B cell (primary cell): ENCODE results near the gene WDR19. TPM values are rescaled to one million over a fixed set of nuclear protein-coding genes. Genes with fewer than 3 reads are reported as not detected.

ENCODE experiments used
- ATAC-seq: fragments of 200-7000 bp; cut with Tn5 transposase; one replicate; pipeline ENCODE4 v1.10.0; 2021; ENCODE audit warnings: low read depth, mild to moderate bottlenecking, moderate number of reproducible peaks, moderate library complexity
- CTCF ChIA-PET: fragments of 350-600 bp; sonication (Branson Sonifier 250); formaldehyde crosslinking; loops from one replicate; lab custom pipeline; 2021; ENCODE audit warnings: antibody characterized with exemption, inconsistent platforms; lab: Charles Lee
- POLR2A ChIA-PET: fragments of 350-600 bp; sonication (Branson Sonifier 250); formaldehyde crosslinking; loops from one replicate; lab custom pipeline; 2021; ENCODE audit warnings: antibody characterized with exemption; lab: Charles Lee
- DNase-seq: peaks from one replicate; pipeline ENCODE4 v3.0.0; 2013
- H2AFZ ChIP-seq: 2 replicates; pipeline ENCODE4 v1.6.1; 2012; ENCODE audit warnings: mild to moderate bottlenecking, low read depth, low read length; ENCODE audit not compliant: insufficient read depth, poor library complexity, severe bottlenecking
- H3K27ac ChIP-seq, 2 donors: 1 replicate in 1 of 2; 2 replicates in 1 of 2; pipeline ENCODE4 v1.5.1; 2012 to 2013; ENCODE audit warnings: low read length in 2 of 2, mild to moderate bottlenecking in 2 of 2, moderate library complexity in 1 of 2
- H3K27me3 ChIP-seq, 4 experiments: fragments of 200-600 bp in 1 of 4; sonication (generic) in 1 of 4; replicated peaks in 1 of 4; 1 replicate in 2 of 4; 2 replicates in 2 of 4; pipeline versions ENCODE4 v1.6.1 to v1.7.0; 2013 to 2016; ENCODE audit warnings: low read length in 3 of 4, mild to moderate bottlenecking in 2 of 4, mixed read lengths in 1 of 4, moderate library complexity in 1 of 4; ENCODE audit not compliant: insufficient read depth in 4 of 4, control insufficient read depth in 3 of 4; ENCODE audit errors: control extremely low read depth in 1 of 4
- H3K36me3 ChIP-seq, 2 experiments: replicated peaks in 1 of 2; 1 replicate in 1 of 2; 2 replicates in 1 of 2; pipeline versions ENCODE4 v1.6.1 to v1.7.1; 2013; ENCODE audit warnings: low read length in 1 of 2; ENCODE audit not compliant: insufficient read depth in 2 of 2, control insufficient read depth in 1 of 2; ENCODE audit errors: control extremely low read depth in 1 of 2, extremely low read depth in 1 of 2
- H3K4me1 ChIP-seq, 2 donors: fragments of 200-600 bp in 1 of 2; sonication (generic) in 1 of 2; 1 replicate in 1 of 2; 2 replicates in 1 of 2; pipeline versions ENCODE4 v1.5.1 to v1.6.1; 2013 to 2017; ENCODE audit warnings: low read length in 2 of 2; ENCODE audit not compliant: control insufficient read depth in 2 of 2, insufficient read depth in 2 of 2
- H3K4me2 ChIP-seq: replicated peaks from 2 replicates; pipeline ENCODE3; 2012; ENCODE audit warnings: mild to moderate bottlenecking, low read depth, low read length; ENCODE audit not compliant: poor library complexity, severe bottlenecking
- H3K4me3 ChIP-seq, 5 experiments: fragments of 200-600 bp in 1 of 5; sonication (generic) in 1 of 5; 1 replicate in 3 of 5; 2 replicates in 2 of 5; pipeline versions ENCODE4 v1.5.1 to v1.7.0; 2011 to 2016; ENCODE audit warnings: low read length in 4 of 5, mild to moderate bottlenecking in 4 of 5, low read depth in 2 of 5, control low read depth in 1 of 5, moderate library complexity in 1 of 5; ENCODE audit not compliant: insufficient read depth in 1 of 5; ENCODE audit errors: control extremely low read depth in 1 of 5, extremely low read depth in 1 of 5
- H3K79me2 ChIP-seq: fragments of 200-600 bp; sonication (generic); one replicate; pipeline ENCODE4 v1.6.0; 2016; ENCODE audit warnings: low read length; ENCODE audit not compliant: control insufficient read depth, insufficient read depth
- H3K9ac ChIP-seq: fragments of 200-600 bp; sonication (generic); 2 replicates; pipeline ENCODE4 v1.6.1; 2017; ENCODE audit warnings: mild to moderate bottlenecking, low read length, moderate library complexity
- H3K9me3 ChIP-seq, 3 donors: one replicate each; pipeline versions ENCODE4 v1.6.1 to v1.7.1; 2013; ENCODE audit warnings: low read length in 2 of 3; ENCODE audit not compliant: control insufficient read depth in 2 of 3, insufficient read depth in 1 of 3; ENCODE audit errors: control extremely low read depth in 1 of 3
- H4K20me1 ChIP-seq: 2 replicates; pipeline ENCODE4 v1.6.0; 2012; ENCODE audit warnings: mild to moderate bottlenecking, low read length; ENCODE audit not compliant: insufficient read depth, control insufficient read depth, poor library complexity, severe bottlenecking
- H3K27ac Mint-ChIP-seq: one replicate; pipeline ENCODE4 v1.8.0; 2021; ENCODE audit warnings: mixed read lengths
- H3K27me3 Mint-ChIP-seq: one replicate; pipeline ENCODE4 v1.8.0; 2021; ENCODE audit warnings: mixed read lengths
- H3K4me1 Mint-ChIP-seq: one replicate; pipeline ENCODE4 v1.8.0; 2021; ENCODE audit warnings: mixed read lengths
- H3K4me3 Mint-ChIP-seq: one replicate; pipeline ENCODE4 v1.8.0; 2021; ENCODE audit warnings: mixed read lengths
- H3K9me3 Mint-ChIP-seq: one replicate; pipeline ENCODE4 v1.8.0; 2022; ENCODE audit warnings: mixed read lengths; ENCODE audit not compliant: insufficient read depth
- CTCF ChIP-seq: fragments of 200-600 bp; IDR thresholded peaks from one replicate; pipeline ENCODE4 v1.8.0; 2022; ENCODE audit warnings: antibody characterized with exemption, mild to moderate bottlenecking
- EZH2 ChIP-seq: IDR thresholded peaks from 2 replicates; pipeline ENCODE4 v1.6.1; 2012; ENCODE audit warnings: borderline replicate concordance, low read depth, mild to moderate bottlenecking, moderate library complexity, low read length; ENCODE audit not compliant: insufficient read depth, poor library complexity, severe bottlenecking
- WGBS: methylation state at CpG from one replicate; pipeline ENCODE4 v1.1.5; 2013; ENCODE audit warnings: missing lambda C conversion rate; ENCODE audit not compliant: insufficient coverage; 5-methylcytosine and 5-hydroxymethylcytosine counted together
- intact Hi-C: fragments of 100-400 bp; cut with micrococcal nuclease; formaldehyde crosslinking; loops from one replicate; pipeline ENCODE4 v1.10.0; 2022
- polyA plus RNA-seq: library from polyadenylated mRNA; depleted of rRNA; stranded (reverse); fragments of >200 nt; gene quantifications from 2 replicates; pipeline ENCODE4 v1.2.3, GENCODE V29; 2012
- total RNA-seq, 2 donors: library from RNA; stranded (reverse); fragments of 120-200 nt in 1 of 2; gene quantifications; 1 replicate in 1 of 2; 2 replicates in 1 of 2; pipeline versions ENCODE4 v1.2.3 to v1.2.4, GENCODE V29; 2013 to 2022

Gene WDR19
- total and polyA plus RNA-seq, 2 donors (not counting 1 experiment from before 2014, with no cell fraction given), result 35.1 to 79.8 TPM

DNA sequence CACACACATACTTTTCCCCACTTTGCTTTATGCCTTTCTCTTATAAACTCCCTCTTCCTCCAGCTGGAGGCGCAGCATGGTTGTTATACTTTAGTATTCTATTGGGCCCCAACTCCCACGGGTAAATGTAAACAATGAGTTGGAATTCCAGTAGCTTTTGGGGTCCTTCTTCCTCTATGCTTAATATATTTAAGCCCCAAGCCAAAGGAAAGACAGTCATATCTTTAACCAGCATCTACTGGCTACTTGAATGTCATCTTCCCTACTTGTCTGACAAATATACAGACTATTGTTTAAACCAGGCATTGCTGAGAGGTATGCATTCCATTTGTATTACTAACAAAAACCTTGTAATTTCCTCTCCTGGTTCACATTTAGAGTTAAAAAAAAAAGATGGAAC lies 72.9 kb downstream of the WDR19 start:
- no peaks in the 10 kb centered on the region for H3K27me3 Mint-ChIP-seq
- Histone ChIP-seq H3K27me3 (no peaks in the 10 kb centered on the region), H4K20me1 (no peaks in the 10 kb centered on the region), H3K9me3 (no peaks in the 10 kb centered on the region), H2AFZ (no peak overlapping the region), H3K27ac (no peak overlapping the region), H3K4me3 (no peak overlapping the region), H3K36me3 (peaks cover 0 to 5% of the 10 kb centered on the region in 2 experiments), H3K4me1 (no peaks in the 10 kb centered on the region), H3K4me2 (no peak overlapping the region), H3K9ac (no peak overlapping the region), H3K79me2 (no peaks in the 10 kb centered on the region)
- intact Hi-C loops, result no loop called here
- no peaks in the 10 kb centered on the region for H3K4me1 Mint-ChIP-seq
- WGBS, result no CpG with 5 or more reads among the region's 2 CpGs
- ChIA-PET POLR2A (no interaction called here), CTCF (interaction anchor here (0.7 kb wide), 1 partner anchor 12 kb away, joined by 3 read pairs; no protein-coding TSS in a partner anchor)
- no peak overlapping the region for H3K27ac Mint-ChIP-seq
- no peak overlapping the region for H3K4me3 Mint-ChIP-seq
- no peak for ATAC-seq
- no peak for DNase-seq
- TF ChIP-seq EZH2 (no peak), CTCF (no peak)
- no peaks in the 10 kb centered on the region for H3K9me3 Mint-ChIP-seq

DNA sequence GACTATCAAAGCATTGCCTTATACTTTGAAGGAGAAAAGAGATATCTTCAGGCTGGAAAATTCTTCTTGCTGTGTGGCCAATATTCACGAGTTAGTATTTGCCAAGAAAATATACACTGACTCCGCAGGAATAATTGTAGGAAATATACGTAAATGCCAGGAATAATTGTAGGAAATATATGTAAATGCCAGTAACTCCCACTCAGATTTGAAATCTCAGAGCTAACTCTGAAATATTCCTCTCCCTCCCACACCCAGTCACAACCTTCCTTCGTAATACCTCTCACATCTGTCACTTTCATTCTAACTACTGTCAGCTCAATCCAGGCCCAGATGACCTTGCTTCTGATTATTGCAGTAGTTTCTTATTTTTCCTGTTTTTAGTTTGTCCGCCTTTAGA lies 73.5 kb downstream of the WDR19 start:
- H3K27ac Mint-ChIP-seq, result no peak overlapping the region

More for the DNA sequence above, 73.5 kb downstream of the WDR19 start:
- intact Hi-C loops, result no loop called here
- POLR2A ChIA-PET, result no interaction called here
- Histone ChIP-seq H3K27ac (no peak overlapping the region), H2AFZ (no peak overlapping the region), H3K27me3 (no peaks in the 10 kb centered on the region), H3K9ac (no peak overlapping the region), H3K4me1 (no peaks in the 10 kb centered on the region), H3K4me3 (no peak overlapping the region), H3K9me3 (no peaks in the 10 kb centered on the region), H3K79me2 (no peaks in the 10 kb centered on the region), H4K20me1 (no peaks in the 10 kb centered on the region), H3K4me2 (no peak overlapping the region), H3K36me3 (peaks cover 0 to 5% of the 10 kb centered on the region in 2 experiments)
- Mint-ChIP-seq H3K9me3 (no peaks in the 10 kb centered on the region), H3K27me3 (no peaks in the 10 kb centered on the region), H3K4me3 (no peak overlapping the region), H3K4me1 (no peaks in the 10 kb centered on the region)
- no peak for TF ChIP-seq CTCF
- no peak for TF ChIP-seq EZH2
- WGBS, result 100% methylated on average over 3 of the region's 5 CpGs
- no peak for ATAC-seq
- CTCF ChIA-PET, result no interaction called here
- no peak for DNase-seq
